Vagina (tissue), 2 donors: Measurements from ENCODE around the gene KRTAP4-9. TPM values are rescaled to one million over a fixed set of nuclear protein-coding genes. Genes with fewer than 3 reads are reported as not detected.
"Not testable (repeated sequence)": the region's sequence is repeated elsewhere in the genome, so short reads cannot be mapped to it uniquely, and the experiment has no call there.

Source experiments
- DNase-seq, 2 donors: peaks; one replicate each; pipeline ENCODE4 v3.0.0-alpha.2; 2017; ENCODE audit errors: extremely low spot score in 2 of 2
- H3K27ac ChIP-seq: fragments of 200-600 bp; sonication (generic); one replicate; pipeline ENCODE4 v1.5.1; 2019
- H3K27me3 ChIP-seq: fragments of 200-600 bp; sonication (generic); one replicate; pipeline ENCODE4 v1.5.1; 2019
- H3K36me3 ChIP-seq, 2 donors: fragments of 200-600 bp; sonication (generic); one replicate each; pipeline ENCODE4 v1.5.1; 2017 to 2019
- H3K4me1 ChIP-seq: fragments of 200-600 bp; sonication (generic); one replicate; pipeline ENCODE4 v1.5.1; 2019
- H3K4me3 ChIP-seq, 2 donors: fragments of 200-600 bp; sonication (generic); 1 replicate in 1 of 2; 2 replicates in 1 of 2; pipeline ENCODE4 v1.5.1; 2016 to 2019
- H3K9me3 ChIP-seq: fragments of 200-600 bp; sonication (generic); one replicate; pipeline ENCODE4 v1.5.1; 2019
- CTCF ChIP-seq, 3 experiments: fragments of 450-650 bp in 2 of 3; fragments of 200-600 bp in 1 of 3; sonication (generic) in 1 of 3; IDR thresholded peaks; one replicate each; pipeline ENCODE4 v1.5.1; 2017 to 2019; ENCODE audit warnings: antibody characterized with exemption in 3 of 3, mild to moderate bottlenecking in 2 of 3, moderate library complexity in 2 of 3
- POLR2A ChIP-seq, 2 donors: fragments of 450-650 bp; IDR thresholded peaks; one replicate each; pipeline ENCODE4 v1.6.1; 2017; ENCODE audit warnings: antibody characterized with exemption in 2 of 2, mild to moderate bottlenecking in 2 of 2, moderate library complexity in 2 of 2
- POLR2AphosphoS5 ChIP-seq, 2 donors: sonication (generic); formaldehyde crosslinking; IDR thresholded peaks; one replicate each; pipeline ENCODE4 v1.9.0; 2017; ENCODE audit warnings: antibody characterized with exemption in 2 of 2, mild to moderate bottlenecking in 2 of 2, low read depth in 1 of 2; ENCODE audit not compliant: insufficient read depth in 1 of 2
- intact Hi-C: fragments of 100-400 bp; cut with DNase I; formaldehyde crosslinking; loops from one replicate; pipeline ENCODE4 v1.15.1; 2023
- total RNA-seq: library from RNA; depleted of rRNA; stranded (reverse); fragments of >200 nt; gene quantifications from one replicate; pipeline ENCODE4 v1.2.3, GENCODE V29; 2016

Gene KRTAP4-9
- total RNA-seq, 1 donor from 2014 or later: not detected

GRCh38 chr17:41116297-41116696 lies 11.1 kb downstream of the KRTAP4-9 start:
- TF ChIP-seq POLR2A (IDR thresholded peaks at IDR 0.05): no peak
- no peak for TF ChIP-seq POLR2AphosphoS5 (IDR thresholded peaks at IDR 0.05; ENCODE audit: insufficient read depth in 1 of 2, low read depth in 1 of 2)
- TF ChIP-seq CTCF (IDR thresholded peaks at IDR 0.05): no peak
- no peak overlapping the region for H3K4me3 ChIP-seq
- no peaks in the 10 kb centered on the region for H3K27me3 ChIP-seq
- no peak for DNase-seq
- no peaks in the 10 kb centered on the region for H3K36me3 ChIP-seq
- H3K27ac ChIP-seq: no peak overlapping the region
- intact Hi-C loops: no loop called here
- no peaks in the 10 kb centered on the region for H3K4me1 ChIP-seq
- H3K9me3 ChIP-seq: no peaks in the 10 kb centered on the region

GRCh38 chr17:41117846-41118386 lies 12.7 kb downstream of the KRTAP4-9 start, which contains the start of gene KRTAP4-11:
TSS of gene KRTAP4-11 (minus strand) at chr17:41118373. CDS start at chr17:41118315, 58 bp downstream.
- H3K36me3 ChIP-seq, DNase-seq, H3K27me3 ChIP-seq, H3K4me1 ChIP-seq, H3K27ac ChIP-seq, H3K4me3 ChIP-seq, intact Hi-C loops, H3K9me3 ChIP-seq: not testable (repeated sequence)

GRCh38 chr17:41118721-41119120 lies 13.5 kb downstream of the KRTAP4-9 start:
- Histone ChIP-seq H3K27ac (no peak overlapping the region), H3K9me3 (no peaks in the 10 kb centered on the region), H3K4me3 (no peak overlapping the region), H3K27me3 (no peaks in the 10 kb centered on the region), H3K36me3 (no peaks in the 10 kb centered on the region), H3K4me1 (no peaks in the 10 kb centered on the region)
- DNase-seq: no peak
- intact Hi-C loops: no loop called here
- TF ChIP-seq POLR2AphosphoS5 (IDR thresholded peaks at IDR 0.05; ENCODE audit: insufficient read depth in 1 of 2, low read depth in 1 of 2) (no peak), CTCF (IDR thresholded peaks at IDR 0.05) (no peak), POLR2A (IDR thresholded peaks at IDR 0.05) (no peak)

- H3K27me3 ChIP-seq, H3K9me3 ChIP-seq, H3K27ac ChIP-seq, H3K36me3 ChIP-seq, H3K4me3 ChIP-seq, H3K4me1 ChIP-seq, intact Hi-C loops, DNase-seq: not testable (repeated sequence)
These were observed 14.8 kb downstream of the KRTAP4-9 start for GRCh38 chr17:41119696-41120690.

- no peaks in the 10 kb centered on the region for H3K27me3 ChIP-seq
- H3K36me3 ChIP-seq: no peaks in the 10 kb centered on the region
- H3K9me3 ChIP-seq: no peaks in the 10 kb centered on the region
- H3K4me3 ChIP-seq: no peak overlapping the region
- H3K4me1 ChIP-seq: no peaks in the 10 kb centered on the region
- intact Hi-C loops: no loop called here
- H3K27ac ChIP-seq: no peak overlapping the region
- no peak for TF ChIP-seq POLR2A (IDR thresholded peaks at IDR 0.05)
- TF ChIP-seq POLR2AphosphoS5 (IDR thresholded peaks at IDR 0.05; ENCODE audit: insufficient read depth in 1 of 2, low read depth in 1 of 2): no peak
- no peak for TF ChIP-seq CTCF (IDR thresholded peaks at IDR 0.05)
- no peak for DNase-seq
These were observed 16.6 kb downstream of the KRTAP4-9 start for GRCh38 chr17:41121742-41122141.

- H3K27ac ChIP-seq, H3K36me3 ChIP-seq, H3K4me1 ChIP-seq, intact Hi-C loops, DNase-seq, H3K9me3 ChIP-seq, H3K4me3 ChIP-seq, H3K27me3 ChIP-seq: not testable (repeated sequence)
These were observed 18.3 kb downstream of the KRTAP4-9 start for GRCh38 chr17:41123292-41123990.

- H3K27me3 ChIP-seq, H3K4me3 ChIP-seq, DNase-seq, H3K36me3 ChIP-seq, H3K9me3 ChIP-seq, H3K4me1 ChIP-seq, H3K27ac ChIP-seq, intact Hi-C loops: not testable (repeated sequence)
These were observed 18.8 kb downstream of the KRTAP4-9 start, which contains the start of gene KRTAP4-12 for GRCh38 chr17:41123991-41124371. TSS of gene KRTAP4-12 (minus strand) at chr17:41124182. CDS start at chr17:41124122, 60 bp downstream.
